Thoracic aorta (tissue), 2 donors: Measurements from ENCODE around the gene MMP12. TPM values are rescaled to one million over a fixed set of nuclear protein-coding genes. Genes with fewer than 3 reads are reported as not detected.

Experiments
- ATAC-seq: fragments of 150-250 bp; one replicate; pipeline ENCODE4 v1.8.0; 2017; ENCODE audit warnings: low read depth; ENCODE audit not compliant: insufficient number of reproducible peaks, low FRiP score
- DNase-seq: peaks from one replicate; pipeline ENCODE4 v3.0.0-alpha.2; 2020; ENCODE audit warnings: low spot score
- H3K27ac ChIP-seq, 2 donors: fragments of 200-600 bp; sonication (generic); 1 replicate in 1 of 2; 2 replicates in 1 of 2; pipeline ENCODE4 v1.5.1; 2016; ENCODE audit warnings: mild to moderate bottlenecking in 2 of 2, moderate library complexity in 2 of 2
- H3K27me3 ChIP-seq: fragments of 200-600 bp; sonication (generic); replicated peaks from 2 replicates; pipeline ENCODE4 v1.6.0; 2016; ENCODE audit warnings: mild to moderate bottlenecking; ENCODE audit not compliant: insufficient read depth
- H3K36me3 ChIP-seq: fragments of 200-600 bp; sonication (generic); one replicate; pipeline ENCODE4 v1.5.1; 2016
- H3K4me1 ChIP-seq, 2 donors: fragments of 200-600 bp; sonication (generic); 1 replicate in 1 of 2; 2 replicates in 1 of 2; pipeline versions ENCODE4 v1.5.1 to v1.6.0; 2016; ENCODE audit warnings: low read depth in 2 of 2, mild to moderate bottlenecking in 1 of 2; ENCODE audit not compliant: control insufficient read depth in 1 of 2
- H3K4me3 ChIP-seq: fragments of 200-600 bp; sonication (generic); 2 replicates; pipeline ENCODE4 v1.5.1; 2016; ENCODE audit warnings: mild to moderate bottlenecking
- H3K9me3 ChIP-seq: fragments of 200-600 bp; sonication (generic); 2 replicates; pipeline ENCODE4 v1.5.1; 2016
- total RNA-seq, 2 donors: library from RNA; depleted of rRNA; stranded (reverse); fragments of >200 nt; gene quantifications; one replicate each; pipeline versions ENCODE4 v1.1.0 to v1.2.3, GENCODE V29; 2016
- TF ChIP-seq, protein P1 (sequence below): fragments of 200-600 bp; sonication (generic); IDR thresholded peaks from one replicate; pipeline ENCODE4 v1.5.1; 2019; ENCODE audit warnings: antibody characterized with exemption

MMP12 gene
- total RNA-seq, 2 donors from 2014 or later: not detected

DNA sequence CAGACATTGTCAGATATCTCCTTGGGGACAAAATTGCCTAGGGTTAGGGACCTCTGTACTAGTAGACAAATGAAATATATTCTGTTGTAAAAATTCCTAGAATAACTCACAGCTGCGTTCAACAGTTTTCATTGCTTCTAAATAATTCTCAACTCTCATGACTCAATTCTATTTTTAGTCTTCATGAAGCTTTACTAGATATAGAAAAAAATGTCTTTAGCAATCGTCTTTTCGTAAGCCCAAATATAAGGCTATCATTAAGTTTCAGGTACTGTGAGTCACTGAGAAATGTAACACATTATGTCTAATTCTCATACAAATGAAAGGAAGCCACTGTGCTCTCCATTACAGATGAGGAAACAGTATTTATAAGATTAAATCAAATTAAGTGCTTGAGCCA is 6.4 kb downstream of the MMP12 start:
- DNase-seq: no peak
- no peak for ATAC-seq
- TF ChIP-seq, protein P1, sequence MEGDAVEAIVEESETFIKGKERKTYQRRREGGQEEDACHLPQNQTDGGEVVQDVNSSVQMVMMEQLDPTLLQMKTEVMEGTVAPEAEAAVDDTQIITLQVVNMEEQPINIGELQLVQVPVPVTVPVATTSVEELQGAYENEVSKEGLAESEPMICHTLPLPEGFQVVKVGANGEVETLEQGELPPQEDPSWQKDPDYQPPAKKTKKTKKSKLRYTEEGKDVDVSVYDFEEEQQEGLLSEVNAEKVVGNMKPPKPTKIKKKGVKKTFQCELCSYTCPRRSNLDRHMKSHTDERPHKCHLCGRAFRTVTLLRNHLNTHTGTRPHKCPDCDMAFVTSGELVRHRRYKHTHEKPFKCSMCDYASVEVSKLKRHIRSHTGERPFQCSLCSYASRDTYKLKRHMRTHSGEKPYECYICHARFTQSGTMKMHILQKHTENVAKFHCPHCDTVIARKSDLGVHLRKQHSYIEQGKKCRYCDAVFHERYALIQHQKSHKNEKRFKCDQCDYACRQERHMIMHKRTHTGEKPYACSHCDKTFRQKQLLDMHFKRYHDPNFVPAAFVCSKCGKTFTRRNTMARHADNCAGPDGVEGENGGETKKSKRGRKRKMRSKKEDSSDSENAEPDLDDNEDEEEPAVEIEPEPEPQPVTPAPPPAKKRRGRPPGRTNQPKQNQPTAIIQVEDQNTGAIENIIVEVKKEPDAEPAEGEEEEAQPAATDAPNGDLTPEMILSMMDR: no peak
- Histone ChIP-seq H3K36me3 (no peaks in the 10 kb centered on the region), H3K4me1 (peaks cover 0 to 6% of the 10 kb centered on the region in 2 donors), H3K4me3 (no peak overlapping the region), H3K27ac (no peak overlapping the region), H3K27me3 (no peaks in the 10 kb centered on the region), H3K9me3 (no peaks in the 10 kb centered on the region)

DNA sequence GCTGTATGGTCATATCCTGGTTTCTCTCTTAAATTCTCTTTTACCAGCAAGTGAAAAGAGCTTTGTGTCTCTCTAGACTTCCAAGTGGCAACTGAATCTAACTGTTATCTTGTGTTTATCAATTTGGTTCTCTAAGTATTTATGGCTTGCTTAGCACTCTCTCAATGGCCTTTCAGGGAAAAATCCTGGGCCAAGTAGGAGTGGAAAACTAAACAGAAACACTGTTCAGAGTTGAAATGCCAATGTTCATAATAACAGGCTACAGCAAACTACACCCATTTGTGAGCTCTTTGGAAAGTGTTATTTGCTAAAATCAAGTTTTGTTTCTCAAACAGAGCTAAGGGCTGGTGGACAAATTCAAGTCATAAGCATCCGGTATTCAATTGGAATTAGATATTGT is 10.1 kb downstream of the MMP12 start:
- no peaks in the 10 kb centered on the region for H3K27me3 ChIP-seq
- no peak overlapping the region for H3K27ac ChIP-seq
- TF ChIP-seq, protein P1: no peak
- H3K9me3 ChIP-seq: no peaks in the 10 kb centered on the region
- no peak overlapping the region for H3K4me3 ChIP-seq
- ATAC-seq (no peak), DNase-seq (no peak)
- peaks cover 0 to 6% of the 10 kb centered on the region in 2 donors for H3K4me1 ChIP-seq
- H3K36me3 ChIP-seq: no peaks in the 10 kb centered on the region

DNA sequence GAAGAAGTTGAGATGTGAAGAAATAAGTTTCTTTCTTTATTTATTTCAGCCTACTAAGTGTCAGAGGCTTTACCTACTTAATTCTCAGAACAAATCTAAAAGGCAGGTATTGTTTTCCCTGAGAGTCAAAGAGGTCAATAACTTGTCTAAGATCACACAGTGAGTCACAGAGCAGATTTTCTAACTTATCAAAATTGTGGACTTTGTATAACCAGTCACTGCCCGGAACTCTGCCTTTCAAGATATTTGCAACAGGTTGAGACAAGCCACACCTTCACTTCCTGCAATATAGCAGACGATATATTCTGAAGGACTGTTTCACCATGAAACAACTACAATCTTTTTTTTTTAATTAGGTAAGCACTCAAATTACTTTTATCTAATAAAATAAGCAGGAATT is 20.8 kb downstream of the MMP12 start:
- Histone ChIP-seq H3K4me1 (no peaks in the 10 kb centered on the region), H3K9me3 (no peaks in the 10 kb centered on the region), H3K27ac (no peak overlapping the region), H3K36me3 (no peaks in the 10 kb centered on the region), H3K27me3 (no peaks in the 10 kb centered on the region), H3K4me3 (no peak overlapping the region)
- ATAC-seq (no peak), DNase-seq (no peak)
- TF ChIP-seq, protein P1: no peak

DNA sequence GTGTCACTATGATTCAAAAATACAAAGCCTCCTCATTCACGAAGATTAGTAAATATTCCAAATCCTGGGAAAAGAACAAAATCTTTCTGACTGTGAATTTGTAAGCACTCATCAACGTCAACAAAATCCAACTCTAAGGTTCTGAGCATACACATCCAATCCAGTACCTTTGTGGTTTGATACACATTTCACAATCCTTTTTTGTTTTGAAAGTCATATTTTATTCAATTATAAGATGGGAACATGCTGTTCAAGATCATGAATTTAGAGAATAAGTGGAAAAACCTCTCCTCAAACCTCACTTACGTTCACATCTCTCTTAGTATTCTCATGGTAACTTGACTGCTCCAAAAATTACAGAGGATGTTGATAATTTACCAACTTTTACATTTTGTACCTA is 21.7 kb downstream of the MMP12 start:
- Histone ChIP-seq H3K27me3 (no peaks in the 10 kb centered on the region), H3K36me3 (no peaks in the 10 kb centered on the region), H3K27ac (no peak overlapping the region), H3K4me1 (no peaks in the 10 kb centered on the region), H3K9me3 (no peaks in the 10 kb centered on the region), H3K4me3 (no peak overlapping the region)
- ATAC-seq: no peak
- DNase-seq: no peak
- TF ChIP-seq, protein P1: no peak

DNA sequence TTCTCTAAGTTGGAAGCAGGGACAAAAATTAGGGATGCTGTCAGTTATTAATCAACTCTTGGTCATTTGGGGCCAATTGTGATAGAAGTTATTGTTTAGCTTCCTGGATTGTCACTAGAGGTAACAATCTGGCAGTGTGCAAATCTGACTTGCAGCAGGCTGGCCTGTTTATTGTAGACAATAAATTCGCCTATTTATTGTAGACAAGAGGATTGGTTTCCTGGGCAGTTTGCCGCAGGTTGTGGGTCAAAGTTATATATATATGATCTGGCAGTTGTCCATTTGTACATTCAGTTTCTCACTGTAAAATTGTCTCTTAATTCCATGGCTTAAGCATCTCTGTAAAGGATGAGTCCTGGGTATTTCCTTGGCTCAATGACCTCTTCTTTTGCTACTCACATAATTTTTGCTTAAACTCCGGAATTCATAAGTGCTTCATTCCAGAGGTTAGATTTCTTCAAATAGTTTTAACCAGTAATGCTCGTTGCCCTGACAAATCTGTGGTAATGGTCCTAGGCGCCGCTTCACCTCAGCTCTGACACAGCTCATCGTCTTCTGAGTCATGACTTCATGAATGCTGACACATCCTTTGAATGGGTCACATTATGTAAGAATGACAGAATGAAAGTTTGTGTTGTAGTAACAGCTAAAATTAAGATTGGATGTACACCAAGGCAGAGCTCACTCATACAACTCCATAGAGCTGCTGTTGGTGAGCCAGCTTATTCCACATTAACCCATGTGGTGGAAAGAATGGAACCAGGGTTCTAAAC is 23.6 kb downstream of the MMP12 start:
- Histone ChIP-seq H3K4me3 (no peak overlapping the region), H3K9me3 (no peaks in the 10 kb centered on the region), H3K36me3 (no peaks in the 10 kb centered on the region), H3K27me3 (no peaks in the 10 kb centered on the region), H3K4me1 (no peaks in the 10 kb centered on the region), H3K27ac (no peak overlapping the region)
- DNase-seq: no peak
- TF ChIP-seq, protein P1: no peak
- no peak for ATAC-seq
